GM19438 (cell line): Measurements from ENCODE around the gene UMODL1.

Experiments
- ATAC-seq: cut with Tn5 transposase; IDR thresholded peaks from one replicate; pipeline ENCODE4 v1.9.1; 2021; ENCODE audit warnings: low read depth; ENCODE audit not compliant: unreplicated experiment

The UMODL1 gene

DNA sequence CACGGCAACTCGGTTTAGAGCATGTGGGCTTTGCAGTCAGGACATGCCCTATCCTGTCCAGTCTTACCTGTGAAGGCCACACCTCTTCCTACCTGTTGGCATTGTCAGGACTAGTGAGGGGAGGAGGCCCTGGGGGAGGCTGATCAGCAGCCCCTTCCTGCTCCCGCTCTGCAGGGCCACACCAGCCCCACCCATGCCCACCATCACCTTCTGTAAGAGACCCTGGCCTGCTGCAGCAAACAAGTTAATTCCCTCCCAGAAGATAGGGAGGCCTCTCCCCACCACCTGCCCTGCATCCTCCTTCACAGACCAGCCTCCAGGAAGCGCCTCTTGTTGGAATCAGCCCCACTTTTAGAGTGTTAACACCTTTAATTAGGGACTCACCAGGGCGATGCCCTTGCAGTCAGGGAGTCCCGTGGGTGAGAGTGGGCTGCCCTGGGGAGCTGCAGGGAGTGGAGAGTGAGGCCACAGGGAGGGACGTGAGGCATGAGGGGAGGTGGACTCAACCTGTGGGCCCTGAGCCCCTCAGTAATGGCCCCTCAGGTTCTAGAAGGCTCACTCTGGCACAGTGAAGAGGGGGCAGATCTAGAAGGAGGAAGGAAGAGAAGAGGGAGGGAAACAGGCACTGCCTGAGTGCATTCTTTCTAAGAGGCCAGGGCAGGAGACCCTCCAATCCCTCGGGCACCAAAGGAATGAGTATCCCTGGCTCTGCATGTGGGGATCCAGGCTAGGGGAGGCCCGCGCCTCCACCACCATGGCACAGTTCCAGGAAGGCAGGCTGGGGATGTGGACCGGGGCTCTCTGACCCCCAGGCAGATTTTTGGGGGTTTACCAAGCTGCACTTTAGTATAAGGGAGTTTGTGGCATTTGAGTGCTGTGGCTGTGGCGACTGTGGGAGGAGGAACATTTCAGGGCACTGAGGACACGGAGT, 8.2 kb downstream of the UMODL1 start:
- ATAC-seq: no peak

DNA sequence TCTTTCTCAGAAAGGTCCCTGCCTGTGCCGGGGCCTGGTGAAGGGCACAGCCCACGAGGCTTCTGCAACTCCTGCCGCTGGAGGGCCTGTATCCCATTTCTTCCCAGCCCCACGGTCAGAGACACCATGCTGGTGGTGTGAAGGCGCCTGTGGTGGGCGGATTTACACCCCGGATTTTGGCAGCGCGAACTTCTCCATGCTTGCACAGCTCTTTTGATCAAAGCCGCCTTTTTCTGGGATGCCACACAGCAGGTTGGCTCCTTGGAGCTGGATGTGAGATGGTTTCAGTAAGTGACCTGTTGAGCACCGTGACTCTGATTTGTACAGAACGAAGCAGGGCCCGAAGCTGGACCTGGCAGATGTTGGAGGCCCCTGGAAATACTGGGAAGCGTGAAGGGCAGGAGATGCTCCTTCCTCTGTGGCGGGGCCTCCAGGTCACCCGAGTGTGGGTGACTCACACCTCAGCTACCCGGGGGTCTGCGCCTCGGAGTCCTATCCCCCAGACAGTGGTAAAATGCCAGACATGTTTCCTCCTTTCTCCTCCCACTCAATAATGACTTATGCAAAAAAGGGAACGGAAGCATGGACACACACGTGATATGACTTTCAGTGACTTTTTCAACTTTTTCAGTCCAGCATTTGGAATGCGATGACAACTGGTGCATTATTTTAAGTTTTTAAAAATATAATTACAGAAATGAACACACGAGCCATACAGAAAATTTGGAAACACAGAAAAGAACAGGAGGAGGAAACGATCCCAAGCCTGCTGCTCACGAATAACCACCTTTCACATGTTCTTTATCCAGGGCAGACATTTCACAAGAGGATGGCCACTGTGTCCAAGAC, 9.0 kb downstream of the UMODL1 start:
- no peak for ATAC-seq

DNA sequence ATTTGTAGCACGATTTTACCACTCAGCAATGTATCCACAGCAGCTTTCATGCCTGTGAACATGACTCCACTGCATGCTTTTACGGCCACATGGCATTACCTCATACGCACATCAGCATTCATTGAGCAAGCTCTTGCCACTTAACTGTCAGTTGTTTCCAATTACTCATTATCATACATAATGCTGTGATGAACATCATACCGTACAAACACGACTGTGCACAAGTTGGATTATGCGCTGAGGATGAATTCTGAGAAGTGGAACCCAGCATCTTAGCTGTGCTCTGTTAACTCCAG, 9.6 kb downstream of the UMODL1 start:
- no peak for ATAC-seq

DNA sequence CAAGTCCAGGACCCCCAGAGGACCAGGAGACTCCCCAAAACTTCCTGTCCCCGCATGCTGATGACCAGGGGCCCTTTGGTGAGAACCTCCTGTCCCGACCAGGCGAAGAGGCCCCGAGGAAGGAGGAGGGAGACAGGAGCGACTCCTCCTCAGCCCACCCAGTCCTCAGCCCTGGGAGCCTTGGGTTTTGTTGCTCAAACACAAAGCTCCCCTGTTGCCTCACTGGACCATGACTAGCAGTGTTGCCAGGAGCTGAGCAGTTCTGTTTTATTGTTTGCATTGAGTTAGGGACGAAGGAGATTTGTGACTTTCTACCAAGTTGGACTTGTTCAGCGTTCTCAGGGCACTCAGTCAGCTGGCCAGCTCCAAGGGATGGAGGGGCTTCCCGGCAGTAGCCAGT, 10.0 kb downstream of the UMODL1 start:
- no peak for ATAC-seq

DNA sequence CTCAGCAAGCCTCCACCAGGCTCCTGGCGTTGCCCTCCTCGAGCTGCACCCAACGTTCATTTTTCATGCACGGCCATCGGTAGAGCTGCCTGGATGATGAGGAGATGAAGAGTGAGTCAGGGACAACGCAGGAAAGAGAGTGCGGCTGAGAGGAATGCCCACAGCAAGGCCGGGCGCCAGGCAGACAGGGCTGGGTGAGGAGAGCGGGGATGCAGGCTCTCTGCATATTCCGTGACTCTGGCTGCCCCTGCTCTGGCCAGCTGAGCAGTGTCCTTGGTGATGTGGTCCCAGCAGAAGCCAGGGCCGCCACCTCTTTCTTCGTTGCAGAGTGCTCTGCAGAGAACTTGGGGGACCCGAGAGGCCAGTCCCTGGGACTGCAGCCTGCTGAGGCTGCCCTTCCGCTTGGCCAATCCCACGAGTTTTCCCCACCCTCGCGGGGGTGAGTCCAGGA, 10.8 kb downstream of the UMODL1 start:
- no peak for ATAC-seq

DNA sequence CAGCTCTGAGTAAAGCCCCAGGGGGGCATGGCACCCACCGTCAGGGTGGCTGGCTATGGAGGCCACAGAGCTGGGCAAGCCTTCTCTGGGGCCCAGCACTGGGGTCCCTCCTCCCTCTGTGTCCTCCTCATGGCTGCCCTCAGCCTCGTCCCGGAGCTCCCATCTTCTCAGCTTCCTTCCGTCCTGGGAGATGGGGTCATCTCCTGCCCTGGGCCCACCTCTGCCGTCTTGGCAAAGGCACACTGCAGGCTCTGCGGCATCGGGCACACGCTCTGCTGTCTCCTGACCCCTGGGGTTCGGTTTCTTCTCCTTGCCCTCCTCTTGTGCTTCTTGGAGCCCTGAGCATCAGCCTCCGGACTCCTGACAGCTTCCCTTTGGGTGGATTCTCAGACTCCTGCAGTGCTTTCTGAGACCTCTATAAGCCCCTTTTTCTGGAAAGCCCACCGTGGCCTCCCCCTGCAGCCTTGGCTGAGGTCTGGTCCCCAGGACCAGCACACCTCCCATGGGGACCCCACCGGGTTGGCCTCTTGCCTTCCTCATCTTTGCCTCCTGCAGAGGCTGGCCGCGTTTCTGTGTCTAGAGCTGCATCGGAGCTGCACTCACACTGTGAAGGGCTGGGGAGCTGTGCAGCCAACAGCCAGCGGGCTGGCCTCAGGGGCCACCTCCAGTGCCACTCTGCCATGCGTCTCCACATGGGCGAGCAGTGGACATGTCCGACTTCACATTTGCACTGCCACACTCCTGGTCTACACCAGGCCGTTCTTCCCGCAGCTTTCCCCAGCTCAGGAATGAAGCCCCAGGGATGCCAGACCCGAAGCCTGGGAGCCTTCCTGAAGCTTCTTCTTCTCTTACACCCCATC, 11.6 kb downstream of the UMODL1 start:
- ATAC-seq: no peak

DNA sequence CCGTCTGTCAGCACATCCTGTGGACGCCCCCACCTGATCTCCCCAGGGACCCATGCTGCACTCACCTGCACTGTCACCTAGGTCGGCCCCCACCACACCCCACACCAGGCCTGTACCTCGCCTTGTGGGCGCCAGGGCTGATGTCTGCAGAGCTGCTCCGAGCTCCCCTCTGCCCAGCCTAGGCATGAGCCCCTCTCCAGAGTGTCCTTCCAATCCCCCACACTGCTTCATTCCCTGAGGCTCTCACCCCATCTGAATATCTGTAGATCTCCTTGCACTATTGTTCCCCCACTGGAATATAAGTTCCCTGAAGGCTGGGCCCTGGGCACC, 12.2 kb downstream of the UMODL1 start:
- no peak for ATAC-seq

DNA sequence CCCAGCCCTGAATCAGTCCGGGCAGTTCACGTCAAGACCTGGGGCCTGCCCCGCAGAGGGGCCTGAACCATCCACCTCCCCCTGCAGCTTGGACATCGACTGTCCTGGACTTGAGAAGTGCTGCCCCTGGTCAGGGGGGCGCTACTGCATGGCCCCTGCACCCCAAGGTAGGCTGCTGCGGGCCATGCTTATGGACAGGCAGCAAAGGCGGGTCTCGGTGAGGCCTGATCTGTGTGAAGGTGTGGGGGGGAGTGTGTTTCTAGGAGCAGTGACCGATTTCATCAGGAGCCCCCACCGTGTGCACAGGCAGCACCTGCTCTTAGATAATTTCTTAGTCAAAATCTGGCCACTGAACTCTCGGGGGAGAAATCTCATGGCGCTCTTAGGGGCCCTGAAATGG, 13.0 kb downstream of the UMODL1 start:
- no peak for ATAC-seq

DNA sequence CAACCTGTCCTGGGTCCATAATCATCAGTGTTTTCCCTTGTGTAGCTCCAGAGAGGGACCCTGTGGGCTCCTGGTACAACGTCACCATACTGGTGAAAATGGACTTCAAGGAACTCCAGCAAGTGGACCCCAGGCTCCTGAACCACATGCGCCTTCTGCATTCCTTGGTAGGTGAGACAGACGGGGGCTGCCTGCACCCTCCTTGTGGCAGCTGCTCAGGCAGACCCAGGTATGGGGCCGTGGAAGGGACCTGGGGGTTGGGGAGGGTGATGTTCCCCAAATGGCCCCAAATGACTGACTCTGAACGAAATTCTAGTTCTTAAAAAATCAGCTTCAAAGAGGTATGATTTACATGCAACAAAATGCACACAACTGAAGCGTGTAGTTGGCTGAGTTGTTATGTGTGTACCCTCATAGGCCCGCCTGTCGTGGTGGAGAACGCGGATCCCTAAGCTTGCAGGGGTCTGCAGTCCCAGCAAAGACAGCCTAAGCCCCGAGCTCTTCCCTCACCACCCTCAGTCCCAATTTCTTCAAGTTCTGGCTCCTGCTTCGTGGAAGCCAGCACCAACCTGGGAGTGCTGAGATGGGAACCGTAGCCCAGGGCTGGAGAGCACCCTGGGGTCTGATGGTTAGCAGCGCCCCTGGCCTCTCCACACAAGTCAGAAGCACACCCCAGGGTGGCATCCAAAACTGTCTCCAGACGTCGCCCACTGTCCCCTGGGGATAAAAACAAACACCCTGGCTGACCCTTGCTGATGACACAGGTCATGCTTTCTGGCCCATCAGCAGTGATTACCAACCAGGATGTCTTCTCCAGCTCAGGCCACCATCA, 14.3 kb downstream of the UMODL1 start:
- no peak for ATAC-seq

DNA sequence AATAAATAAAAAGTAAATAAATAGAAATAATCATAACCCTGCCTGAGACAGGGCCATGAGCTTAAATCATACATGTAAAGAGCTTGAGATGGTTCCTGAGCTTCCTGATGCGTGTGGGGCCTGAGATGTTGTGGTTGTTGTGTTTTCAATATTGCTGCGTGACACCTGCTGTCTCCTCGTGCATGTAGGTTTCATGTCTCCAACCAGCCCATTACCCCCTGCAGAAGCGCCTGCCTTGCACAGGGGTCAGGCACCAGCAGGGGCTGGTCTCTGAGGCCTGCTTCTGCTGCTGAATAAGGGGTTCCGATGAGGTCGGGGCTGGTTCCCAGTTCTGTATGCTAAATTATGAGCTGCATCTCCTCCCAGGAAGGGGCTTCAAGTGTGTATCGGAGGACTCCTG, 15.9 kb downstream of the UMODL1 start:
- ATAC-seq: no peak

DNA sequence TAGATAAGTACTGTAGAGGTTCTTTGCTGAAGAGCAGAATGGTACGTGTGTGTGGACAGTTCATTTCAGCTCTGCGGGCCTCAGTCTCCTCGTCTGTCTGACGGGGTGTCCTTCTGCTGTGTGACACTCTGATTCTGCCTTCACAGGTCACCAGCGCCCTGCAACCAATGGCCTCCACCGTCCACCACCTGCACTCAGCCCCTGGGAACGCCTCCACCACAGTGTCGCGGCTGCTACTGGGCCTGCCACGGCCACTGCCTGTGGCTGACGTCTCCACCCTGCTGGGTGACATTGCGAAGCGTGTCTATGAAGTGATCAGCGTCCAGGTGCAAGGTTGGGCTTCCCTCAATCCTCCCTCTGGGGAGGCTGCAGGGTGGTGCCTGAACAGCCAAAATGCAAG, 17.0 kb downstream of the UMODL1 start:
- ATAC-seq: no peak

DNA sequence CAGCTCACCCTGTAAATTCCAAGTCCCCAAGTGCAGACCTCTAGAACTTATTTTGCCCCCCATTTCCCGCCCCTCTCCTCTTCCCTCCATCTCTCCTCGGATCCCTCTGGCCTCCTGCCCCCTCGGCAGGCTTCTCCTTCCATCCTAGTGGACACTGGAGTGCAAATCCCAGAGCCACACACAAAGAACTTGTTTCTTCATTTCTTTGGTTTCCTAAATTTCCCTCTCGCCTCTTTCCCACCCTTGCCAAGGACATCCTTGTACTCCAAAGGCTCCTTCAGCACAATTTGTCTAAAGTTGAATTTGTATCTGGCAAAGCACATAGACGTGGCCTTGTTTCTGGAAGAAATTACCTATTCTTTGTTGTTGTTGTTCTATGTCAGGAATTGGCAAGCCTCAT, 17.5 kb downstream of the UMODL1 start:
- no peak for ATAC-seq

DNA sequence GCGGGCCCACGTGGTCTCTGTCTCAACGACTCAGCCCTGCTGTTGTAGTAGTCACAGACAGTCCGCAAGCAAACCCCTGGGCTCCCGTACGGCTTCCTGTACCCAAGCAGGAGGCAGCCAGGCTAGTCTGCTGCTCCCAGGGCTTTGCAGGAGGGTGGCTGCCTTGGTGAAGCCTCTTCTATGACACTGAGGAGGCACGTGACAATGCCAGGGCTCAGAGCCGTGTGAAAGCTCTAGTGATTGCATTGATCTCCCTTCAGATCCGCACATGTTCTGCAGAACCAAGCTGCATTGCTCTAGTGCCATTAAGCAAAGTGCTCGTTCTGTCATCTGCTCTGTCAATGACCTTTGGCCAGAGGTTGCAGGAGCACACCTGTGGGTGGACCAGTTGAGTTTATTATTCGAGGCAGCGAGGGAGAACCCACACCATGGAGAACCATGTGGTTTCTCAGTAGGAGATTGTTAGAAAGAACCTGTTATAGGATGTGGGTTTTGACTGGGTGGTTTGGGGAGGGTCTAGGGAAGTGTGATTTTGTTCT, 18.0 kb downstream of the UMODL1 start:
- ATAC-seq: no peak

DNA sequence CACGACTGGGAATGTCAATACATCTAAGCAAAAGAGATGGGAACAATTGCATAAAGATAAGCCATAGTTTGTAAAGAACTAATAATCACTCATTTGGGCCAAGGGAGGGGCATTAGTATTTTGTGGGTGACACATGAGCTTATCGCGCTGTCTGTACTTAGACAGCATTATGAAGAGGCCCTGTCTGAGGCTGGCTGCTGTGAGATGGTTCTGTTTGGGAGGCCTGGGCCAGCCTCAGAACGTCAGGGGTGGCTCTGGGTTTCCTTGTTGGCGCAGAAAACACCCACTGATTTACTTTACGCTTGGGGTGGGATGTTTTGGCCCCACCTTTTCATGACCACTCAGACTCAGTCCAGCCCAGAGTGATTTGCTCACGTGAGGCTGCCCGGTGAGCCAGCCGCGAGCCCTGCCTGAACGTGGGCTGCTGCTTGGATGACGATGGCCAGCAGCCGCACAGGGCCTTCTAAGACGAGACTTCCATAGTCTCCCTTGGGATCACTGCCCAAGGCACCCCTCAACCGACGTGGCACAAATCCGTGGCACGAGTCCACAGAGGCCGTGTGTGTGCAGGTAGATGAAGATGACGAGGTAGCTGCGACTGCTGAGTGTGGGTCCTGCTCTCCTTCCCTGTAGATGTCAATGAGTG, 18.7 kb downstream of the UMODL1 start:
- no peak for ATAC-seq

DNA sequence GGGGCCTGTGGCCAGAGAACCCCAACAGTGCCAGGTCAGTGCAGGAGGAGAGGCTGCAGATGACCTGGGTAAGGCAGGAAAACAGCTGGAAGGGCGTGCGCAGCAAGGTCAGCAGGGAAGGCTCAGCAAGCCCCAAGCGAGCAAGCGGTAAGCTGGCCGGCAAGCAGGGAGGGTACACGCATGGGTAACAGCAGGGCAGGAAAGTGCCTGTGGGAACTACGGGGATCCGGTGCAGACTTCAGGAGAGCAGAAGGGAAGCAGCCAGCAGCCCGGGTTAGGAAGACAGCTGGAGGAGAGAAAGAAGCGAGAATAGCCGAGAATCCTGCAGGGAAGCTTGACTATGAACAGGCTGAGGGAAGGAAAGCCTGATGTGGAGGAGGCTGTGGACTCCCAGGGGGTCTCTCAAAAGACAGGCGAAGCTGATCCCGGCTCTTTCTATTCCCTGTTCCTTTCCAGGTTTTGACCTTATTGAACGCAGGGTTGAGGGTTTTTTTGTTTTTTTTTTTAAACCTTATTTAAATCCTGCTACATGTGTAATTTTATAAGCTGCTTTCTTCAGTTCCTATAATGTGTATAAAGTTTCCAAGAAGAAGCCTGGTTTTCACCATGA, 20.9 kb downstream of the UMODL1 start:
- no peak for ATAC-seq

DNA sequence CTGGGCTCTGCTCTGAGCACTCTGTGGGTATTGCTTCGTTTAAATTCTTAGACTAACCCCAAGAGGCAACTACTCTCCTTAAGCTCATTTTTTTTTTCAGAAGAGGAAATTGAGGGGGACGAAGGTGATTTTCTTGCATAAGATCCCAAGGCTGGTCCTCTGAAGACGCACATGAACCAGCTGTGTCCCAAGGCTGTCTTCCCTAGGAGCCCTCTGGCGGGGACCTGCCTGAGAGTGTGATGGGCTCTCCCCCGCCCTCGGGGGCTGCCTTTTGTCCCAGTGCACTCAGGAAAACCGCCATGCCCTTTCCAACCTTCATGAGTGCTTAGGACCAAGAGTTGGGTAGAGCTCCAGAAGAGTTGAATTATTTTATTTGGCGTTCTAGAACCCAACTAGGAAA, 21.7 kb downstream of the UMODL1 start:
- ATAC-seq: no peak

DNA sequence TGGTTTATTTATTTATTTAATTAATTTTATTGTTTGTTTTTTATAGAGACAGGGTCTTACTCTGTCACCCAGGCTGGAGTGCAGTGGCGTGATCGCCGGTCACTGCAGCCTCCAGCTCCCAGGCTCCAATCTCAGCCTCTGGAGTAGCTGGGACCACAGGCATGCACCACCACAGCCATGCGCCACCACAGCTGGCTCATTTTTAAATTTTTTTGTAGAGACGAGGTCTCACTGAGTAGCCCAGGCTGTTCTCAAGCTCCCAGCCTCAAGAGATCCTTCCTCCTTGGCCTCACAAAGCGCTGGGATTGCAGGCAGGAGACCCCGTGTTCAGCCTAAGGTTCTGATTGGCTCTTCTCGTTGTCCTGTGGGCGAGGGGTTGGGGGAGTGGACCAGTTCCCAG, 22.1 kb downstream of the UMODL1 start:
- no peak for ATAC-seq

DNA sequence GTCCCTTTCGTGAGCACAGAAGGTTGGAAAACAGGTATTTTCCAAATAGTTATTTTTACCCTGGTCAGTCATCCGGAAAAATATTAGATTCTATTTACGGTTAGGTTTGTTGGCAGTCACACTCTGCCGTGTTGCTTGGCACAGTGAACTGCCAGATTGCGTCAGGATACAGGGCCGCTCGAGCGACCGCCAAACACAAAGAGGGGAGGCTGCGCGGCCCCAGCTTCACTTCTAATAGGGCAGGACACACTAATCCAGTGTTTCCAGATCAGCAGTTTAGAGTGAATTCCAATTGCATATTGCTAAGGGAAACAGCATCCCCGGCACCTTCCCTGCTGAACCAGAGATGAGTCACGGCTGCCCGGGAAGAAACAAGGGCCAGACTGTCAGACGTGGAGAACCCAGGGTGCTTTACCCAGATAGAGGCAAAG, 22.9 kb downstream of the UMODL1 start:
- ATAC-seq: no peak

DNA sequence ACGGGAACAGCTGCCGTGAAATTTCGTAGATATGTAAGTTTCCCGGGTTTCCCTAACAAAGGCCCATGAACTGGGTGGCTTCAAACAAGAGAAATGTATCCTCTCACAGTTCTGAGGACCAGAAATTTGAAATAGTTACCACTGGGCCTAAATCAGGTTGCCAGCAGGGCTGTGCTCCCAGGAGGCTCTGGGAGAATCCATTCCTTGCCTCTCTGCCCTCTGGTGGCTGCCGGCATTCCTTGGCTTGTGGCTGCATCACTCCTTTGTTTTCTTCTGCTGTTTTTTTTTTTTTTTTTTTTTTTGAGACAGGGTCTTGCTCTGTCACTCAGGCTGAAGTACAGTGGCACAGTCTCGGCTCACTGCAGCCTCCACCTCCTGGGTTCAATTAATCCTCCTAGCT, 23.7 kb downstream of the UMODL1 start:
- no peak for ATAC-seq
